Right ventricle myocardium inferior (tissue), 1 donor: ENCODE data around the gene AGAP3. TPM values are rescaled to one million over a fixed set of nuclear protein-coding genes. Genes with fewer than 3 reads are reported as not detected.

Experiments
- ATAC-seq: fragments of 200-7000 bp; cut with Tn5 transposase; one replicate; pipeline ENCODE4 v1.9.1; 2020; ENCODE audit warnings: mild to moderate bottlenecking, moderate library complexity
- DNase-seq: peaks from one replicate; pipeline ENCODE4 v3.0.0; 2021; ENCODE audit errors: missing footprints
- intact Hi-C: fragments of 100-400 bp; cut with DNase I; formaldehyde crosslinking; loops from one replicate; pipeline ENCODE4 v1.11.0; 2022
- total RNA-seq: library from RNA; stranded (reverse); fragmentation: NEBNext Ultra II Directional; extraction: Animal tissue kit (Norgen Biotek cat#: 25700); gene quantifications from one replicate; pipeline ENCODE4 v1.2.1, GENCODE V29; 2021
- donor health status: DM: no; HTN: yes; CAD: no; lungs with severe emphysema.

AGAP3 gene
- total RNA-seq, 1 donor from 2014 or later = 57.4 TPM

DNA sequence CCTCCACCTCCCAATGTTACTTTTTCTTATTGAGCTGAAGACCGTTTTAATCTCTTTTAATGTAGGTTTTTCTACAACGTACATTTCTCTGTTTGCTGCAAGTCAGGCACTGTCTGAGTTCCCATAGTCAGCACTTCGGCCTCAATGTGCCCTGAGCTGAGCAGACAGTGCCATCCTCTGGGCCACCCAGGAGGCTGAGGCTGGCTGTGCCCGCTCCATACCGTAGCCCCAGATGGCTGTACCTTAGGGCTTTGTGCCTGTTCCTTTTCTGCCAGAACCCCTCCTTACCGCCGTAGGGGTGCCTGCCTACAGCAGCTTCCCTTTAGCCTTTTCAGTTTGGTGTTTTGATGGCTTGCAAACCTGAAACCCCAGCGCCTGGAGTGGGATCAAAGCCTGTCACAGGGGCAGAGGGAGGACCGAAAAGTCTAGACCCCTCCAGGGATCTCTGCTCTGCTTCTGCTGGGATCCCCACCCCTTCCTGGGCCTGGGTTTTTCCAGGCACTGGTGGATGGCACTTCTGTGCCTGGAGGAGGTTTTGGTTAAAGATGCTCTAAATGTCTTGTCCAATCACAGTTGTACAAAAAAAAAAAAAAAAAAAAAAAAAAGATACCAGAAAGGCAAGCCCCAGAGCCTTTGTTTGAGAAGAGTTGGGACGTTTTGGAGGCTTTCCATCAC lies 9.0 kb downstream of the AGAP3 start:
- ATAC-seq (no peak), DNase-seq (peak; percentile 18)
- intact Hi-C loops = no loop called here

DNA sequence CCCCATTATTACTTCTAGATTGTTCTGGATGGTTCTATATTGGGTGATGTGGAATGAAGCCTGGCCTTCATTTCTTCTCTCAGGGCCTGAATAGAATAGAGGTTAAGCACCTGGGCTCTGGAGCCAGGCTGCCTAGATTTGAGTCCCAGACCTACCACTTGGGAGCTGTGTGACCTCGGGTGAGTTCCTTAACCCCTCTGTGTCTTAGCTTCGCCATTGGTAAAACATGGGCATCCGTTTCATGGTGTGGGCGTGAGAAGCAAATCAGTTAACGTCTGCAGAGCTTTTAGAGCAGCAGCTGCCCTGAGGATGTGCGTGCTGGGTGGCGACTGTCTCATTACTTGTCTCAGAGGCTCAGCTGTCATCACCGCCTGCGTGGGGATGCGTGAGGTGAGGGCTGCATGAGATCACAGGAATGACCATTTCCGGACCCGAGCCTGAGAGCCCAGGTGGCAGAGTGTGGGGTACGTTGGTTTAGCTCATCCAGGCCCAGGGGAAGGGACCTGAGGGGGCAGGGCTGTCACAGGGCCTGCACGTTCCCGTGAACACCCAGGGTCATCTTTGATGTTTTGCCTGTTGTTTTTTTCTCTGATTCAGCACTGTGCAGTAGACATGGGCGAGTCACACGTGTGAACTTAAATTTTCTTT lies 9.7 kb downstream of the AGAP3 start:
- DNase-seq = peak; percentile 20
- intact Hi-C loops = no loop called here

GRCh38 chr7:151099486-151100211 lies 13.4 kb downstream of the AGAP3 start:
- intact Hi-C loops = no loop called here
- peak; percentile 55 for DNase-seq
- ATAC-seq = peak; percentile 14

More for the DNA sequence above, 9.7 kb downstream of the AGAP3 start:
- no peak for ATAC-seq

DNA sequence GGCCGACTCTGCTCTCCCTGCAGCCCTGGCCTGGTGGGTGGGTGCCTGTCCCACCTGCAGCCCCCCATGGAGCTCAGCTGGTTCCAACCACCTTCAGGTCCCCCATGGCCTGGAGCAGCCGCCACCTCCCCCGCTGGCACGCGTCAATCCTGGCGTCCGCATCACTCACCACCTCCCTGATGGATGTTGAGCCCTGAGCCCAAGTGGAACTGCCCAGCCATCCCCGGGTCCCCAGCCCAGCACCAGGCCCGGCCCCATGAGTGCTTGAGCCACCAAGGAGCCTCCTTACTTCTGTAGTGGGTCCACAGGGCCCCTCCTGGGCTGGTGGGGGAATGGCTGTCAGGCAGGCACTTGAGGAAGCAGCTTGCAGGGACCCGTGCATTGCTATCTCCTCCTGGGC lies 14.6 kb downstream of the AGAP3 start:
- intact Hi-C loops = no loop called here
- DNase-seq (peak; percentile 61), ATAC-seq (no peak)

DNA sequence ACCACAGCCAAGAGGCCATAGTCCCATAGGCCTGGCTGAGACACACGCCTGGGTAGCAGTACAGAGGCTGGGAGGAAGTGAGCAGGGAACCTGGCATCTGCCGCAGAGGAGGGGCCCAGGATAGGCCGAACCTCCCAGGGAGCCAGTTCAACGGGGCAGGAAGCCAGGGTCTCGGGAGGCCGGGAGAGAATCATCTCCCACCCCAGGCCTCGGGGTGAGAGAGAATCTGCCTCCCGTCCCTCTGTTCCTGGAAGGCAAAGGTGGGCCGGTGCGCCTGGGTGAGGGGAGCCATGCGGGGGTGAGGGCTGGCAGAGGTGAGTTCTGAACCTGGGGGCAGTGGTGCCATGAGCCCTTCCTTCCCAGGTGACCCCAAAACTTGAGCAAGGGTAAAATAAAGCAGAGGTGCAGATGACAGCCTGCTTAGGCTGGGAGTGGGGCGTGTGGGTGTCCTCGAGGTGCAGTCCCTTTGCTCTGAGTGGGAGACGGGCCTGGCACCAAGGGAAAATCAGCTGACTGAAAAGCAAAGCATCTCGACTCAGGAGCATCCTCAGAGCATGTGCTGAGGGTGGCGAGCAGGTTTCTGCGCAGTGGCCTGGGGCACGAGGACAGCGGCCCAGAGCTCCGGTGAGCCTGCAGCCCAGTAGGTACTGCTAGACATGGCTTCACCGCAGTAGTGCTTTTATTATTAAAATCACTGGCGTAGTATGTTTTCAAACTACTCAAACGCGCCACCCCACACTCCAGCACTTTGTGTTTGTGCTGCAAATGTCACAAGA lies 15.5 kb downstream of the AGAP3 start:
- DNase-seq (peak; percentile 34), ATAC-seq (no peak)
- intact Hi-C loops = no loop called here

DNA sequence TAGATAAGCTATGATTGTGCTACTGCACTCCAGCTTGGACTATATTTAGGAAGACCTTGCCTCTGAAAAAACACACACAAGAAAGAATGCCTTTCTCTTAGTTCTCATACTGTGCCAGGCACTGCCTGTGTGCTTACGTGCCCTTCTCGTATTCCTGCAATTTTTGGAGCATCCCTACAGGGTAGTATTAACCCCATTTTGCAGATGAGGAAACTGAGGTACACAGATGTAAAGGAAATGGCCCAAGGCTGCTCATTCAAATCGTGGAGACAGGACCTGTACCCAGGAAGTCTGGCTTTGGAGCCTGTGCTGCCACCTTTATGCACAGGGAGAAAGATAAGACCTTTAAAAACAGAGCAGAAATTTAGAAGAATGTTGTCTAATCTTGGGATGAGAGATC lies 16.7 kb downstream of the AGAP3 start:
- ATAC-seq = no peak
- intact Hi-C loops = no loop called here
- DNase-seq = no peak

- DNase-seq = no peak
- intact Hi-C loops = no loop called here
- no peak for ATAC-seq
Measured at GRCh38 chr7:151103973-151104372, 17.7 kb downstream of the AGAP3 start.

DNA sequence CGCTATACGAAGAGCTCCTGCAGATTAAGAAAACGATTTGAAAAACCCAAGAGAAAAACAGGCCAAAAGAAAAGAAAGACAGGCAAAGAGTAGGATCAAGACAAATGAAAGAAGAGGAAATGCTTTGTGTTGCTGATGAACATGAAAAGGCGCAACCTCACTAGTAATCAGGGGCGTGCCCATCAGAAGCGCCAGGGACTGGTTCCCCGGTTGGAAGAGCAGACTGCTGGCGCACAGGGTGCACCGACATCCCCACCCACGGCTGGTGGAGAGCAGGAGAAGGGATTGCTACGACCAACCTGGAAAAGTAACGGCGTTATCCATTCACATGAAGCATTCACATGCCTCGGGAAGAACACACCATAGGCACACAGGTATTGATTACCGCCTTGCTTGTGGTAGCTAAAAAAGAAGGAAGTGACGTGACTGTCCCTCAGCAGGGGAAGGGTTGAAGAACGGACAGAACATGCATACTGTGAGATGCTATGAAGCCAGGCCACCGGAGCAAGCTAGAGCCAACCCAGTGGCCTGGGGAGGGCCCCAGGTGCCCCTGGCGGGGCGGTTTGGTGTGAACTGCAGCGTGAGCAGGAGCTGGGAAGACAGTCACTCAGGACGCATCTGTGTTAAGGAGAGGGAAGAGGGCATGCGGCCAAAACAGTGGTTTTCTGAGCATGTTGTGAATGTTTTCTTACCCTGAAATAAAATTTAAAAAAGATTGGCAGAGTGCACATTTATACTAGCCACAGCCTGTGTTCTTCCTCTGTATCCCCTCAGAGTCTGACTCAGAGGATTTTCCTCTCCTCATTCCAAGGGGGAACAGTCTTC lies 18.3 kb downstream of the AGAP3 start:
- intact Hi-C loops = no loop called here
- DNase-seq = peak; percentile 35
- no peak for ATAC-seq

DNA sequence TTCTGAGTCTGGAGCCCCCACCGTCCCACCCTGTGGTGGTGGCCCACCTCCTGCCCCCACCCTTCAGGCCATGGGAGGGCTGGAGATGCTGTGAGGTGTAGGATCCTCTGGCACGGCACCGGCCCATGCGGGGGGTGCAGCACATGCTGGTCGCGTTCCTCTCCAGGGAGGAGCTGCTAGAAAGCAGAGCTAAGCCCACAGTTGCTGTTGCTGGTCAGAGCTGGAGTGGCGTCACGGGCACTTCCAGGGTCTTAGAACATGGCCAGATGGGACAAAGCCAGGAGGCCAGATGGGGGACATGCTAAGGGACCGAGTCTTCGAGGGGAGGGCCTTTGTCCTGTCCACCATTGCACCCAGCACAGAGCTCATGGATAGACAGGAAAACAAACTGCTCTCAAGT lies 21.6 kb downstream of the AGAP3 start:
- intact Hi-C loops = no loop called here
- DNase-seq = peak; percentile 51
- ATAC-seq = no peak

DNA sequence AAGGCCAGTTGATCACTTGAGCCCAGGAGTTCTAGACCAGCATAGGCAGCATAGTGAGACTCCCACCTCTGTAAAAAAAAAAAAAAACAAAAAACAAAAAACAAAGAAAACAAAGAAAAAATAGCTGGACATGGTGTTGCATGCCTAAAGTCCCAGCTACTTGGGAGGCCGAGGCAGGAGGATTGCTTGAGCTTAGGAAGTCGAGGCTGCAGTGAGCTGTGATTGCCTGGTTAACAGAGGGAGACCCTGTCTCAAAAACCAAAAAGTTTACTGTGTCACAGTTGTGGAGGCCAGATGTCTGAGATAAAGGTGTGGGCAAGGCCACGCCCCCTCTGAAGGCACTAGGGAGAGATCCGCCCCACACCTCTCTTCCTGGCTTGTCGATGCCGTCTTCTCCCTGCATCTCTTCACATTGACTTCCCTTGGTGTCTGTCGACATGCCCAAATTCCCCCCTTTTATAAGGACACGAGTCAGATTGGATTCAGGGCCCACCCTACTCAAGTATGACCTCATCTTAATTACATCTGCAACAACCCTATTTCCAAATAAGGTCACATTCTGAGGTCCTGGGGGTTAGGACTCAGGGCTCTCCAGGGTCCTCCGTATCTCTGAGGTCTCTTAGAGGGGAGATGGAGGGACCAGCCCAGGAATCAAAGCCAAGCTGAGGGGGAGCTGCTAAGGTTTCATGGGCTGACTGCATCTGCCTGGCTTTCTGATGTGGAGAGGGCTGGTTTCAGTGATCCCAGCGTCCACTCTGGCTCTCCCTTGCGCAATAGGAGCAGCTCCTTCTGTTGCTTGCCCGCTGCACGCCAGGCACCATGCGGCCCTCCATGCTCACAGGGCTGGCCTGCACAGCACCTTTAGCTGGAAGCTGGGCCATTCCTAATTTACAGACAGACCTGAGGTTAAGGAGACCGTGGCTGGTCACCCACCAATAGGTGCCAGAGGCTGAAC lies 23.1 kb downstream of the AGAP3 start:
- intact Hi-C loops = loop anchor here (1.0 to 2.0 kb wide), 2 partner anchors 20 to 81 kb away; partner anchors contain the start of gene ABCB8
- DNase-seq (peak; percentile 67), ATAC-seq (peak; percentile 71)

DNA sequence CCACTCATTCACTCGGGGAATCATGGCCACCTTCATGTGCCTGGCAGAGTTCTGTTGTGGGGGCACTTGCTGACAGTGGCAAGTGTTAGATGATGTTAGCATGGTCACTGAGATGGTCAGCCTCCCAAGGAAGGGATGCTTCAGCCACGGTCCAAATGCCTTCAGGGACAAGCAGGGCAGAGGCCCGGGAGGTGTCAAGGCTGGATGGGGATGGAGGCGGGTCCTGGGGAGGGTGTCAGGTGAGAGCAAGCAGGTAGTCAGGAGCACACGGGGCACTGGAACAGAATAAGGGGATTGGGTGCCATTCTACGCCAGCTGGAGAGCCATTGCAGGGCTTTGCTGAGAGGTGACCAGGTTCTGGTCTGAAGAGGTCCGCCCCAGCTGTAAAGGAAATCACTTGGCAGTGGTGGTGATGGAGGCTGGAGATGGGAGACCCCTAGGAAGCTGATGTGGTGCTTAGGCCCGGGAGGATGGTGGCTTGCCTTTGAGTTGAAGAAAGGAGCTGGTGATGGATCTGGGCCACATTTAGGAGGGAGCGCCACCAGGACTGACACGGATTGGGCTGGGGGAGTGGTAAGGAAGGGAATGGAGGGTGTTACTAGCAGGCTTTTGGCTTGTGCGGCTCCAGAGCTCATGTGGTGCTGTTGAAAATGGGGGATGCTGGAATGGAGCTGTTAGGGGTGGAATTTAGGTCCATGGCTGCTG lies 24.1 kb downstream of the AGAP3 start:
- peak; percentile 63 for DNase-seq
- intact Hi-C loops = loop anchor here (2.0 kb wide), 1 partner anchor 82 kb away; the partner anchor contains the start of gene ABCB8
- no peak for ATAC-seq

- ATAC-seq (peak; percentile 79), DNase-seq (peak; percentile 88)
- intact Hi-C loops = loop anchor here (2.0 kb wide), 1 partner anchor 82 kb away; the partner anchor contains the start of gene ABCB8
Measured at GRCh38 chr7:151110941-151111645, 24.8 kb downstream of the AGAP3 start.

GRCh38 chr7:151113344-151114150 lies 27.3 kb downstream of the AGAP3 start:
- DNase-seq = no peak

GRCh38 chr7:151114151-151115090 lies 28.1 kb downstream of the AGAP3 start:
- ATAC-seq (no peak), DNase-seq (no peak)
- intact Hi-C loops = loop anchor here (2.0 kb wide), 1 partner anchor 58 kb away; the partner anchor contains the start of gene CDK5

More at GRCh38 chr7:151113344-151114150, 27.3 kb downstream of the AGAP3 start:
- intact Hi-C loops = loop anchor here (2.0 kb wide), 1 partner anchor 57 kb away; the partner anchor contains the start of gene CDK5
- no peak for ATAC-seq
